IMR-90 (cell line): Measurements from ENCODE around the gene KIAA0040. TPM values are rescaled to one million over a fixed set of nuclear protein-coding genes. Genes with fewer than 3 reads are reported as not detected.

Experiments
- ATAC-seq: fragments of 200-7000 bp; cut with Tn5 transposase; 2 replicates; pipeline ENCODE4 v1.9.1; 2020; ENCODE audit warnings: low read depth, mild to moderate bottlenecking, moderate library complexity
- BruUV-seq: library from RNA; stranded (reverse); fragments of 400-500 nt; replicated peaks from 2 replicates; lab custom pipeline; 2021; lab: Mats Ljungman, UMichigan
- CTCF ChIA-PET: fragments of 300-600 bp; formaldehyde crosslinking; extraction: SDS; loops from one replicate; lab custom pipeline; 2021; ENCODE audit warnings: antibody characterized with exemption; lab: Yijun Ruan, JAX
- POLR2A ChIA-PET: fragments of 300-600 bp; sonication (Branson Sonifier 250); formaldehyde crosslinking; loops from one replicate; lab custom pipeline; 2022; ENCODE audit warnings: antibody characterized with exemption; ENCODE audit not compliant: unreplicated experiment; lab: Charles Lee
- DNase-seq: peaks from one replicate; pipeline ENCODE4 v3.0.0; 2013
- H2AFZ ChIP-seq: replicated peaks from 2 replicates; pipeline ENCODE3; 2013; ENCODE audit warnings: low read length, mild to moderate bottlenecking; ENCODE audit not compliant: poor library complexity
- H2AK5ac ChIP-seq: 2 replicates; pipeline ENCODE4 v1.6.1; 2013; ENCODE audit warnings: low read depth, low read length, inconsistent platforms
- H2AK9ac ChIP-seq: replicated peaks from 2 replicates; pipeline ENCODE3; 2013; ENCODE audit warnings: mild to moderate bottlenecking, low read depth, low read length, moderate library complexity; ENCODE audit not compliant: poor library complexity
- H2BK120ac ChIP-seq: 2 replicates; pipeline ENCODE4 v1.6.1; 2013; ENCODE audit warnings: low read depth, low read length, inconsistent platforms
- H2BK15ac ChIP-seq: 3 replicates; pipeline ENCODE4 v1.6.1; 2013; ENCODE audit warnings: low read depth, low read length, inconsistent platforms
- H2BK20ac ChIP-seq: 2 replicates; pipeline ENCODE4 v1.6.1; 2013; ENCODE audit warnings: low read depth, mild to moderate bottlenecking, inconsistent platforms, low read length, moderate library complexity
- H2BK5ac ChIP-seq: 2 replicates; pipeline ENCODE4 v1.6.1; 2013; ENCODE audit warnings: mild to moderate bottlenecking, low read depth, low read length, inconsistent platforms; ENCODE audit not compliant: poor library complexity, severe bottlenecking
- H3K14ac ChIP-seq: replicated peaks from 2 replicates; pipeline ENCODE4 v1.6.1; 2013; ENCODE audit warnings: low read depth, low read length, inconsistent platforms
- H3K18ac ChIP-seq: 2 replicates; pipeline ENCODE4 v1.6.1; 2013; ENCODE audit warnings: low read depth, low read length, control low read depth
- H3K23ac ChIP-seq: 2 replicates; pipeline ENCODE4 v1.6.1; 2013; ENCODE audit warnings: low read depth, low read length, inconsistent platforms
- H3K27ac ChIP-seq: 2 replicates; pipeline ENCODE4 v1.5.1; 2013; ENCODE audit warnings: mild to moderate bottlenecking, control low read depth, low read length; ENCODE audit not compliant: insufficient read depth
- H3K27me3 ChIP-seq: 2 replicates; pipeline ENCODE4 v1.6.1; 2013; ENCODE audit warnings: low read length; ENCODE audit not compliant: control insufficient read depth, insufficient read depth
- H3K36me3 ChIP-seq: 2 replicates; pipeline ENCODE4 v1.6.1; 2013; ENCODE audit warnings: low read length, mixed read lengths; ENCODE audit not compliant: control insufficient read depth, insufficient read depth
- H3K4ac ChIP-seq: 2 replicates; pipeline ENCODE4 v1.6.1; 2013; ENCODE audit warnings: low read depth, low read length, inconsistent platforms
- H3K4me1 ChIP-seq: 2 replicates; pipeline ENCODE4 v1.6.1; 2013; ENCODE audit warnings: low read length, mixed read lengths; ENCODE audit not compliant: control insufficient read depth, insufficient read depth
- H3K4me2 ChIP-seq: 2 replicates; pipeline ENCODE4 v1.6.1; 2013; ENCODE audit warnings: low read depth, mild to moderate bottlenecking, control low read depth, low read length, moderate library complexity
- H3K4me3 ChIP-seq: 2 replicates; pipeline ENCODE4 v1.5.1; 2013; ENCODE audit warnings: low read depth, mild to moderate bottlenecking, control low read depth, low read length, moderate library complexity; ENCODE audit not compliant: insufficient read depth
- H3K56ac ChIP-seq: 2 replicates; pipeline ENCODE4 v1.6.1; 2013; ENCODE audit warnings: low read length, inconsistent platforms; ENCODE audit not compliant: insufficient read depth; ENCODE audit errors: extremely low read depth
- H3K79me1 ChIP-seq, 2 experiments: 2 replicates each; pipeline ENCODE4 v1.6.1; 2013; ENCODE audit warnings: low read length in 2 of 2, inconsistent platforms in 1 of 2, low read depth in 1 of 2
- H3K9ac ChIP-seq: 2 replicates; pipeline ENCODE4 v1.6.1; 2013; ENCODE audit warnings: low read depth, low read length, control low read depth
- H3K9me1 ChIP-seq: 2 replicates; pipeline ENCODE4 v1.6.1; 2013; ENCODE audit warnings: low read length, inconsistent platforms; ENCODE audit not compliant: insufficient read depth
- H3K9me3 ChIP-seq: 2 replicates; pipeline ENCODE4 v1.6.1; 2013; ENCODE audit warnings: low read length; ENCODE audit not compliant: control insufficient read depth, insufficient read depth
- H4K20me1 ChIP-seq: 2 replicates; pipeline ENCODE4 v1.6.1; 2013; ENCODE audit warnings: low read length, inconsistent platforms; ENCODE audit not compliant: insufficient read depth
- H4K5ac ChIP-seq: 2 replicates; pipeline ENCODE4 v1.6.1; 2013; ENCODE audit warnings: mild to moderate bottlenecking, low read depth, low read length, control low read depth
- H4K8ac ChIP-seq, 2 experiments: 2 replicates each; pipeline ENCODE4 v1.6.1; 2013; ENCODE audit warnings: low read depth in 2 of 2, low read length in 2 of 2, control low read depth in 1 of 2, inconsistent platforms in 1 of 2
- H4K91ac ChIP-seq: 2 replicates; pipeline ENCODE4 v1.6.1; 2013; ENCODE audit warnings: low read depth, low read length, inconsistent platforms; ENCODE audit not compliant: insufficient read depth
- BHLHE40 ChIP-seq: fragments of 150-350 bp; IDR thresholded peaks from 2 replicates; pipeline ENCODE4 v1.6.1; 2016; ENCODE audit warnings: mild to moderate bottlenecking, low read depth, low read length
- CEBPB ChIP-seq: IDR thresholded peaks from 2 replicates; pipeline ENCODE4 v1.6.1; 2012; ENCODE audit warnings: low read depth, low read length, improper control_type of control experiment
- CHD1 ChIP-seq: IDR thresholded peaks from 2 replicates; pipeline ENCODE4 v1.6.1; 2012; ENCODE audit warnings: low read depth, low read length, improper control_type of control experiment
- ELK1 ChIP-seq: fragments of 150-350 bp; IDR thresholded peaks from 2 replicates; pipeline ENCODE4 v1.6.1; 2016; ENCODE audit warnings: low read depth, mild to moderate bottlenecking, low read length, moderate library complexity, borderline replicate concordance
- FOS ChIP-seq: fragments of 150-350 bp; IDR thresholded peaks from 2 replicates; pipeline ENCODE4 v1.6.1; 2016; ENCODE audit warnings: low read depth, low read length
- MAFK ChIP-seq: IDR thresholded peaks from 2 replicates; pipeline ENCODE4 v1.6.1; 2012; ENCODE audit warnings: low read depth, low read length, improper control_type of control experiment
- MAZ ChIP-seq: IDR thresholded peaks from 2 replicates; pipeline ENCODE4 v1.6.1; 2012; ENCODE audit warnings: low read depth, mild to moderate bottlenecking, low read length, improper control_type of control experiment, moderate library complexity, borderline replicate concordance
- MXI1 ChIP-seq: IDR thresholded peaks from 2 replicates; pipeline ENCODE4 v1.6.1; 2012; ENCODE audit warnings: low read depth, mild to moderate bottlenecking, low read length, moderate library complexity, borderline replicate concordance
- NFE2L2 ChIP-seq: fragments of 150-350 bp; IDR thresholded peaks from 2 replicates; pipeline ENCODE4 v1.6.1; 2016; ENCODE audit warnings: low read depth, mild to moderate bottlenecking, low read length
- RAD21 ChIP-seq: IDR thresholded peaks from 2 replicates; pipeline ENCODE4 v1.6.1; 2012; ENCODE audit warnings: low read length, improper control_type of control experiment
- RCOR1 ChIP-seq: IDR thresholded peaks from 2 replicates; pipeline ENCODE4 v1.6.1; 2012; ENCODE audit warnings: mild to moderate bottlenecking, low read length, improper control_type of control experiment; ENCODE audit not compliant: insufficient replicate concordance
- RFX5 ChIP-seq: IDR thresholded peaks from 2 replicates; pipeline ENCODE4 v1.8.0; 2012; ENCODE audit warnings: low read depth, mild to moderate bottlenecking, low read length, moderate library complexity
- SMC3 ChIP-seq: fragments of 150-350 bp; IDR thresholded peaks from 2 replicates; pipeline ENCODE4 v1.6.1; 2016; ENCODE audit warnings: low read depth, mild to moderate bottlenecking, antibody characterized with exemption, low read length, moderate library complexity
- WGBS, 2 experiments: methylation state at CpG; one replicate each; pipeline versions ENCODE4 v1.1.5 to v1.1.7; 2013; ENCODE audit warnings: missing lambda C conversion rate in 2 of 2; ENCODE audit not compliant: insufficient read length in 1 of 2; ENCODE audit errors: extremely low coverage in 2 of 2; 5-methylcytosine and 5-hydroxymethylcytosine counted together
- dilution Hi-C: fragments of 300-500 bp; cut with HindIII; formaldehyde crosslinking; loops from one replicate; pipeline ENCODE4 v1.14.3; 2018; ENCODE audit warnings: low sequenced_read_pairs; ENCODE audit not compliant: unreplicated experiment
- in situ Hi-C: fragments of 300-500 bp; cut with MboI; formaldehyde crosslinking; loops from 3 replicates; pipeline ENCODE4 v1.14.3; 2019; ENCODE audit warnings: low sequenced_read_pairs, inconsistent platforms, mixed read lengths
- intact Hi-C: fragments of 100-400 bp; cut with micrococcal nuclease; formaldehyde crosslinking; loops from 2 replicates; pipeline ENCODE4 v1.10.0; 2022
- polyA plus RNA-seq, 3 experiments: library from polyadenylated mRNA; depleted of rRNA; stranded (reverse); fragments of >200 nt; gene quantifications; 2 replicates each; pipeline ENCODE4 v1.2.3, GENCODE V29; 2012; ENCODE audit warnings: low replicate concordance in 1 of 3
- total RNA-seq: library from RNA; depleted of rRNA; stranded (reverse); fragments of >200 nt; gene quantifications from 2 replicates; pipeline ENCODE4 v1.2.3, GENCODE V29; 2012
- TF ChIP-seq, protein P1 (sequence below): conservative IDR thresholded peaks from 2 replicates; pipeline ENCODE4 v1.5.1; 2012; ENCODE audit warnings: mild to moderate bottlenecking, low read depth, low read length, improper control_type of control experiment
- TF ChIP-seq, protein P2 (sequence below): fragments of 150-350 bp; IDR thresholded peaks from 2 replicates; pipeline ENCODE4 v1.6.1; 2017; ENCODE audit warnings: mild to moderate bottlenecking, antibody characterized with exemption, low read length, low read depth

The KIAA0040 gene
- total and polyA plus RNA-seq, 2 of the 4 experiments (the other 2 are of a cell fraction): 0.05 to 0.18 TPM

- H3K36me3 ChIP-seq: no peaks in the 10 kb centered on the region
- no peak overlapping the region for H3K56ac ChIP-seq
- no peak overlapping the region for H2AFZ ChIP-seq
- TF ChIP-seq RAD21: no peak
- no peak for TF ChIP-seq CEBPB
- TF ChIP-seq NFE2L2: no peak
- TF ChIP-seq, protein P1, sequence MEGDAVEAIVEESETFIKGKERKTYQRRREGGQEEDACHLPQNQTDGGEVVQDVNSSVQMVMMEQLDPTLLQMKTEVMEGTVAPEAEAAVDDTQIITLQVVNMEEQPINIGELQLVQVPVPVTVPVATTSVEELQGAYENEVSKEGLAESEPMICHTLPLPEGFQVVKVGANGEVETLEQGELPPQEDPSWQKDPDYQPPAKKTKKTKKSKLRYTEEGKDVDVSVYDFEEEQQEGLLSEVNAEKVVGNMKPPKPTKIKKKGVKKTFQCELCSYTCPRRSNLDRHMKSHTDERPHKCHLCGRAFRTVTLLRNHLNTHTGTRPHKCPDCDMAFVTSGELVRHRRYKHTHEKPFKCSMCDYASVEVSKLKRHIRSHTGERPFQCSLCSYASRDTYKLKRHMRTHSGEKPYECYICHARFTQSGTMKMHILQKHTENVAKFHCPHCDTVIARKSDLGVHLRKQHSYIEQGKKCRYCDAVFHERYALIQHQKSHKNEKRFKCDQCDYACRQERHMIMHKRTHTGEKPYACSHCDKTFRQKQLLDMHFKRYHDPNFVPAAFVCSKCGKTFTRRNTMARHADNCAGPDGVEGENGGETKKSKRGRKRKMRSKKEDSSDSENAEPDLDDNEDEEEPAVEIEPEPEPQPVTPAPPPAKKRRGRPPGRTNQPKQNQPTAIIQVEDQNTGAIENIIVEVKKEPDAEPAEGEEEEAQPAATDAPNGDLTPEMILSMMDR: no peak
- TF ChIP-seq ELK1: no peak
- no peak for TF ChIP-seq MAFK
- TF ChIP-seq MXI1: no peak
- TF ChIP-seq BHLHE40: no peak
- TF ChIP-seq FOS: no peak
- TF ChIP-seq, protein P2, sequence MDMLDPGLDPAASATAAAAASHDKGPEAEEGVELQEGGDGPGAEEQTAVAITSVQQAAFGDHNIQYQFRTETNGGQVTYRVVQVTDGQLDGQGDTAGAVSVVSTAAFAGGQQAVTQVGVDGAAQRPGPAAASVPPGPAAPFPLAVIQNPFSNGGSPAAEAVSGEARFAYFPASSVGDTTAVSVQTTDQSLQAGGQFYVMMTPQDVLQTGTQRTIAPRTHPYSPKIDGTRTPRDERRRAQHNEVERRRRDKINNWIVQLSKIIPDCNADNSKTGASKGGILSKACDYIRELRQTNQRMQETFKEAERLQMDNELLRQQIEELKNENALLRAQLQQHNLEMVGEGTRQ: no peak
- TF ChIP-seq SMC3: no peak
- TF ChIP-seq RCOR1: no peak
- TF ChIP-seq RFX5: no peak
- no peak for TF ChIP-seq CHD1
- TF ChIP-seq MAZ: no peak
- H2BK15ac ChIP-seq: no peak overlapping the region
- no peak overlapping the region for H4K5ac ChIP-seq
- no peak overlapping the region for H3K4ac ChIP-seq
- no peak for ATAC-seq
- DNase-seq: no peak
- H3K9me3 ChIP-seq: no peaks in the 10 kb centered on the region
- H2BK5ac ChIP-seq: no peak overlapping the region
- H2AK5ac ChIP-seq: no peak overlapping the region
- H3K23ac ChIP-seq: no peak overlapping the region
- no peak overlapping the region for H2BK120ac ChIP-seq
- H3K27me3 ChIP-seq: peaks cover 3% of the 10 kb centered on the region; the same call in 1 of the 2 replicates
- H4K20me1 ChIP-seq: no peaks in the 10 kb centered on the region
- in situ Hi-C loops (no loop called here), dilution Hi-C loops (no loop called here), intact Hi-C loops (no loop called here)
- H3K9me1 ChIP-seq: no peaks in the 10 kb centered on the region
- 0% methylated on average over 1 of the region's 2 CpGs; no CpG with 5 or more reads in 1 of the 2 experiments for WGBS, 2 experiments
- no peaks in the 10 kb centered on the region for H3K79me1 ChIP-seq
- BruUV-seq: no TSS peak
- H3K14ac ChIP-seq: no peak overlapping the region
- H2AK9ac ChIP-seq: no peak overlapping the region
- H3K9ac ChIP-seq: no peak overlapping the region
- H3K4me1 ChIP-seq: no peaks in the 10 kb centered on the region
- H2BK20ac ChIP-seq: no peak overlapping the region
- ChIA-PET CTCF (interaction anchor here (0.7 kb wide), 1 partner anchor 1312 kb away, joined by 3 read pairs; no protein-coding TSS in a partner anchor), POLR2A (no interaction called here)
- H3K4me2 ChIP-seq: no peak overlapping the region
- H4K8ac ChIP-seq: no peak overlapping the region
- H3K27ac ChIP-seq: no peak overlapping the region
- H4K91ac ChIP-seq: no peak overlapping the region
- no peak overlapping the region for H3K4me3 ChIP-seq
- H3K18ac ChIP-seq: no peak overlapping the region
Observed at GRCh38 chr1:175138579-175138978, 54.0 kb downstream of the KIAA0040 start.
